GM20000 (cell line): ENCODE data around the gene RBMS3.

Experiments used
- DNase-seq: peaks from one replicate; pipeline ENCODE4 v3.0.0; 2012; ENCODE audit warnings: low spot score
- TF ChIP-seq, protein P1 (sequence below): IDR thresholded peaks from 2 replicates; pipeline ENCODE4 v1.5.1; 2012; ENCODE audit warnings: mild to moderate bottlenecking, control low read depth; ENCODE audit errors: extremely low read depth, missing control alignments

Gene RBMS3

GRCh38 chr3:29903600-29903999, 622.7 kb downstream of the RBMS3 start:
- TF ChIP-seq, protein P1, sequence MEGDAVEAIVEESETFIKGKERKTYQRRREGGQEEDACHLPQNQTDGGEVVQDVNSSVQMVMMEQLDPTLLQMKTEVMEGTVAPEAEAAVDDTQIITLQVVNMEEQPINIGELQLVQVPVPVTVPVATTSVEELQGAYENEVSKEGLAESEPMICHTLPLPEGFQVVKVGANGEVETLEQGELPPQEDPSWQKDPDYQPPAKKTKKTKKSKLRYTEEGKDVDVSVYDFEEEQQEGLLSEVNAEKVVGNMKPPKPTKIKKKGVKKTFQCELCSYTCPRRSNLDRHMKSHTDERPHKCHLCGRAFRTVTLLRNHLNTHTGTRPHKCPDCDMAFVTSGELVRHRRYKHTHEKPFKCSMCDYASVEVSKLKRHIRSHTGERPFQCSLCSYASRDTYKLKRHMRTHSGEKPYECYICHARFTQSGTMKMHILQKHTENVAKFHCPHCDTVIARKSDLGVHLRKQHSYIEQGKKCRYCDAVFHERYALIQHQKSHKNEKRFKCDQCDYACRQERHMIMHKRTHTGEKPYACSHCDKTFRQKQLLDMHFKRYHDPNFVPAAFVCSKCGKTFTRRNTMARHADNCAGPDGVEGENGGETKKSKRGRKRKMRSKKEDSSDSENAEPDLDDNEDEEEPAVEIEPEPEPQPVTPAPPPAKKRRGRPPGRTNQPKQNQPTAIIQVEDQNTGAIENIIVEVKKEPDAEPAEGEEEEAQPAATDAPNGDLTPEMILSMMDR: no peak
- no peak for DNase-seq

GRCh38 chr3:29906906-29907305, 626.0 kb downstream of the RBMS3 start:
- DNase-seq: no peak
- TF ChIP-seq, protein P1: no peak

DNA sequence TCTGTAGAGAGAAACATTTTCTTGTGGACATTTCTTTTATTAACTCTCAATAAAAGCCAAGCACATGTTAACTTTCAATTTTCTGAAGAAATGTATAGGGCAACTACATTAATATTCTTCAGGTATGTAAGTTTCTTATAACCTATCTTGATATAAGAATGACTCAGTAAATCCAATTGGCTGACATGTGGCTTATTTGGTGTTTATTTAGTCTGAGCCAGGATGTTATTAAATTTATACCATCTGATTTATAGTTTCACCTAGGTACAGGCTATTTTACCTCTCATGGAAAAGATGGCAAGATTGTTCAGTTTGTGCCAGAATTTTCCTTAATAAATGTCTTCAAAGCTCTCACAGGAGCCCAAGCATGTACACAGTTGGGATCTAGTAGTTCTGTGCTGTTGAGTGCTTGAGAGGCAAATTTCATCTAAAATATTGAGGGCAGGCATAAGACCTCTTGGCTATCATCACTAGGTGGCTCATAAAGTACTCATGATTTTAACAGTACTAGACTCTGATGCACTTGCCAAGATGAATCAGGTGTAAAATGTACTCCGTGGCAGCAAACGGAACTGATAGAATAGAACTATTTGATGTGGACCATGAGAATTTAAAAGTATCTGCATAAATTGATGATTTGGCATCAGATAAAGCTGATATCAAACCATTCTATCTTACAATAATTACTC, 631.9 kb downstream of the RBMS3 start:
- TF ChIP-seq, protein P1: no peak

DNA sequence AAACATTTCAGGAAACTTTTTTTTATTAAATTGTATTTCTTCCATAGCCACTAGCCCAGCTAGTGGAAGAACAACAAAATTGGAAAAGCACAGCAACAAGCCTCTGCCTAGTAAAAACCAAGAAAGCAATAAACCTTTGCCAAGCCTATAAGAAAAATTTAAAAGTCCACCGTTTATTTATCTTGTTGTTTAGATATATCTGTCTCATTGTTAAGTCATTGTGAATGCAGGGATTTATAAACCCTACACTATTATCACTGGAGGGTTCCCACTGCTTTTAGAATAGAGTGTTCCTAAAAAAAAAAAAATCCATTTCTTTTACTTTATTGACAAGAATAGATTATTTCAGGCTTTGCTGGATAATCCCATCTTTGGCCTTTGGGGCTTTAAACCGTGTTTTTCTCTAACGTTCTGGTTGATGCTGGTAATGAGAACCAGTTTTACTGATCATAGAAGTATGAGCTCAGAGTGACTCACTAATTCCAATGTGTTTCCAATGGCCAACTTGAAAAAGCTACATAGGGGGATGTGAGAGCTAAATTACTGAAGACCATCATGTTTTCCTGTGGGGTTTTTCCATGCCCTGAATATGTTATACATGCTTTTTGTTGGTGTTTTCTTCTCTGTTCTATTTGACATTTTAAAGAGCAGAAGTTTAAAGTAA, 634.1 kb downstream of the RBMS3 start:
- no peak for DNase-seq
- TF ChIP-seq, protein P1: no peak

More for the DNA sequence above, 631.9 kb downstream of the RBMS3 start:
- DNase-seq: no peak

- DNase-seq: no peak
- TF ChIP-seq, protein P1: no peak
Observed at GRCh38 chr3:29919571-29919970, 638.7 kb downstream of the RBMS3 start.

DNA sequence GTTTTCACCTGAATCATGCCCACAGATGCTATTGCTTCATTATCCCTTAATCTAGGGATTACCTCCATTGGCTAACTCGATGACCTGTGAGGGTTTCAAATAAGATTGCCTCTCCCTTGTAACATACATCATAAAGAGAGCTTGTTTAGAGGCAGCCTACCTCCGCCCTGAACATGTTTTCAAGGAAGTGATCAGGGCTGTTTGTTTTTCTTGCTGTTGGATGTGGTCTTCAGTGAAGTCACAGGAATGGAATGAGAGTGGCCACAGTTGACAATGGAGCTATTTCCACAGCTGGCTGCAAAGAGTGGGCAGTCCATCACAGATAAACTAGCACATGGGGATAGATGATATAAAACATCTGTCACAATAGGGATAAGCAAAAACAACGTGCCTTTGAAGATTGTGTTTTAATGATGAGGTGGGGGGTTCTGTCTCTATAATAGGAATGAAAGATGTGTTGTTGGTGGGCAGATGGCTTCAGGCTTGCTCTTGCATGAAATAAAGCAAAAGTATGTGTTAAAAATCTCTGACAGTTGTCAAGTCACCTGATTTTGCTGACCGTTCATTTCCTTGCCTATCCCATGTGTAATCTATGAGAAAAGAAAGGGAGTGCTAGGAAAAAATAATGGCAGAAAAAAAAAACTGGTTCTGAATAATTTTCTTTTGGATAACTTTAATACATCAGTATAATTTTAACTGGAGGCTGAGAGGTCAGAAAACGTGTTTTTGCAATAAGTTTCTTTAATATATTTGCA, 642.3 kb downstream of the RBMS3 start:
- DNase-seq: no peak
- TF ChIP-seq, protein P1: no peak
